Cardiac fibroblast (primary cell): ENCODE results near the gene IFI30.

Experiments used
- DNase-seq, 2 donors: peaks; one replicate each; pipeline versions ENCODE4 v3.0.0 to v3.0.0-alpha.2; 2010; ENCODE audit warnings: low read depth in 2 of 2
- H3K4me3 ChIP-seq, 2 donors: replicated peaks in 1 of 2; 1 replicate in 1 of 2; 2 replicates in 1 of 2; pipeline ENCODE4 v1.5.1; 2011; ENCODE audit warnings: low read depth in 2 of 2, low read length in 2 of 2, mild to moderate bottlenecking in 2 of 2, moderate library complexity in 1 of 2
- CTCF ChIP-seq: IDR thresholded peaks from one replicate; pipeline ENCODE4 v1.5.1; 2011; ENCODE audit warnings: low read depth, mild to moderate bottlenecking, low read length, inconsistent platforms

The IFI30 gene

GRCh38 chr19:18218600-18218999 is 45.0 kb downstream of the IFI30 start:
- no peak for DNase-seq
- TF ChIP-seq CTCF, result no peak
- H3K4me3 ChIP-seq, result no peak overlapping the region

- H3K4me3 ChIP-seq, result no peak overlapping the region
- DNase-seq, result peak in 1 of 2 donors; percentile 9
- no peak for TF ChIP-seq CTCF
Measured at GRCh38 chr19:18219911-18220631, 46.5 kb downstream of the IFI30 start.

GRCh38 chr19:18220632-18221275 is 47.1 kb downstream of the IFI30 start:
- H3K4me3 ChIP-seq, result no peak overlapping the region
- TF ChIP-seq CTCF, result no peak
- no peak for DNase-seq

- no peak for TF ChIP-seq CTCF
- no peak for DNase-seq
- no peak overlapping the region for H3K4me3 ChIP-seq
Measured at GRCh38 chr19:18221815-18222725, 48.5 kb downstream of the IFI30 start.

- peak overlapping the region; percentile 34 to 52 for H3K4me3 ChIP-seq
- DNase-seq, result peak in 1 of 2 donors; percentile 24
- TF ChIP-seq CTCF, result no peak
Measured at GRCh38 chr19:18223860-18224524, 50.4 kb downstream of the IFI30 start.

- TF ChIP-seq CTCF, result no peak
- peak overlapping the region; percentile 34 to 52 for H3K4me3 ChIP-seq
- DNase-seq, result peak; percentile 99 to 100
Measured at GRCh38 chr19:18224525-18225354, 51.1 kb downstream of the IFI30 start.
